NOMO-1 treated with dmso at 0.1 percent for 144 hours (cell line): Measurements from ENCODE around the gene TXNRD2.

Experiments
- DNase-seq: peaks from one replicate; lab custom pipeline; 2025; ENCODE audit not compliant: unreplicated experiment; lab: John Stamatoyannopoulos, UW

The TXNRD2 gene

GRCh38 chr22:19967850-19968449 lies 26.3 kb upstream of the TXNRD2 start:
- no peak for DNase-seq

- DNase-seq = no peak
These were observed 25.5 kb upstream of the TXNRD2 start for GRCh38 chr22:19966908-19967750.

- peak; percentile 74 for DNase-seq
These were observed 24.4 kb upstream of the TXNRD2 start for GRCh38 chr22:19965771-19966709.

- no peak for DNase-seq
These were observed 23.2 kb upstream of the TXNRD2 start for GRCh38 chr22:19964701-19965386.

GRCh38 chr22:19963863-19964642 lies 22.4 kb upstream of the TXNRD2 start:
- DNase-seq = no peak

- DNase-seq = no peak
These were observed 21.5 kb upstream of the TXNRD2 start for GRCh38 chr22:19962909-19963806.

GRCh38 chr22:19962246-19962908 lies 20.8 kb upstream of the TXNRD2 start:
- no peak for DNase-seq

GRCh38 chr22:19961868-19962245 lies 20.2 kb upstream of the TXNRD2 start:
- no peak for DNase-seq

GRCh38 chr22:19961201-19961580 lies 19.6 kb upstream of the TXNRD2 start:
- DNase-seq = no peak

- no peak for DNase-seq
These were observed 19.0 kb upstream of the TXNRD2 start for GRCh38 chr22:19960491-19961200.

- no peak for DNase-seq
These were observed 18.2 kb upstream of the TXNRD2 start for GRCh38 chr22:19959587-19960490.

- DNase-seq = no peak
These were observed 17.5 kb upstream of the TXNRD2 start for GRCh38 chr22:19959043-19959586.

GRCh38 chr22:19958083-19959042 lies 16.7 kb upstream of the TXNRD2 start:
- DNase-seq = no peak

- no peak for DNase-seq
These were observed 15.8 kb upstream of the TXNRD2 start for GRCh38 chr22:19957445-19957844.

GRCh38 chr22:19955241-19956128 lies 13.9 kb upstream of the TXNRD2 start:
- no peak for DNase-seq
